IPS-15b (cell line): ENCODE measurements around the gene PSAP.
A peak's percentile ranks its signal among the peaks of the same experiment; 100 is the strongest.

Experiments used
- H3K27me3 ChIP-seq: one replicate; pipeline ENCODE4 v1.6.1; 2013; ENCODE audit warnings: low read length; ENCODE audit not compliant: control insufficient read depth, insufficient read depth
- H3K36me3 ChIP-seq: one replicate; pipeline ENCODE4 v1.6.1; 2013; ENCODE audit warnings: low read length; ENCODE audit not compliant: control insufficient read depth, insufficient read depth
- H3K4me1 ChIP-seq: one replicate; pipeline ENCODE4 v1.6.1; 2013; ENCODE audit warnings: mild to moderate bottlenecking, low read length; ENCODE audit not compliant: control insufficient read depth, insufficient read depth
- H3K4me3 ChIP-seq: one replicate; pipeline ENCODE4 v1.5.1; 2013; ENCODE audit warnings: low read depth, low read length
- H3K9ac ChIP-seq: one replicate; pipeline ENCODE4 v1.6.1; 2013; ENCODE audit warnings: low read depth, mild to moderate bottlenecking, low read length
- H3K9me3 ChIP-seq: one replicate; pipeline ENCODE4 v1.6.1; 2013; ENCODE audit warnings: mild to moderate bottlenecking, low read length; ENCODE audit not compliant: control insufficient read depth, insufficient read depth

Gene PSAP

GRCh38 chr10:71838264-71839211 is 12.5 kb downstream of the PSAP start:
- H3K9me3 ChIP-seq, result no peaks in the 10 kb centered on the region
- peaks cover 3% of the 10 kb centered on the region for H3K36me3 ChIP-seq
- no peaks in the 10 kb centered on the region for H3K27me3 ChIP-seq
- no peak overlapping the region for H3K9ac ChIP-seq
- H3K4me3 ChIP-seq, result no peak overlapping the region
- peaks cover 23% of the 10 kb centered on the region for H3K4me1 ChIP-seq

- Histone ChIP-seq H3K4me3 (no peak overlapping the region), H3K36me3 (peaks cover 4% of the 10 kb centered on the region), H3K4me1 (peaks cover 17% of the 10 kb centered on the region), H3K9me3 (no peaks in the 10 kb centered on the region), H3K9ac (peak overlapping the region; percentile 26), H3K27me3 (no peaks in the 10 kb centered on the region)
Measured at GRCh38 chr10:71837098-71837827, 13.8 kb downstream of the PSAP start.

- no peak overlapping the region for H3K9ac ChIP-seq
- H3K9me3 ChIP-seq, result no peaks in the 10 kb centered on the region
- peaks cover 17% of the 10 kb centered on the region for H3K4me1 ChIP-seq
- H3K36me3 ChIP-seq, result peaks cover 10% of the 10 kb centered on the region
- H3K4me3 ChIP-seq, result no peak overlapping the region
- H3K27me3 ChIP-seq, result no peaks in the 10 kb centered on the region
Measured at GRCh38 chr10:71836596-71836974, 14.5 kb downstream of the PSAP start.

- Histone ChIP-seq H3K36me3 (peaks cover 16% of the 10 kb centered on the region), H3K9ac (no peak overlapping the region), H3K4me3 (no peak overlapping the region), H3K4me1 (peaks cover 17% of the 10 kb centered on the region), H3K9me3 (no peaks in the 10 kb centered on the region), H3K27me3 (no peaks in the 10 kb centered on the region)
Measured at GRCh38 chr10:71835671-71836595, 15.1 kb downstream of the PSAP start.

GRCh38 chr10:71834343-71834674 is 16.7 kb downstream of the PSAP start:
- Histone ChIP-seq H3K9ac (no peak overlapping the region), H3K27me3 (no peaks in the 10 kb centered on the region), H3K4me1 (peaks cover 13% of the 10 kb centered on the region), H3K4me3 (no peak overlapping the region), H3K36me3 (peaks cover 28% of the 10 kb centered on the region), H3K9me3 (no peaks in the 10 kb centered on the region)

- Histone ChIP-seq H3K4me3 (no peak overlapping the region), H3K36me3 (peaks cover 30% of the 10 kb centered on the region), H3K27me3 (no peaks in the 10 kb centered on the region), H3K9ac (no peak overlapping the region), H3K9me3 (no peaks in the 10 kb centered on the region), H3K4me1 (peaks cover 13% of the 10 kb centered on the region)
Measured at GRCh38 chr10:71833451-71834342, 17.4 kb downstream of the PSAP start.

- Histone ChIP-seq H3K4me1 (peaks cover 9% of the 10 kb centered on the region), H3K9ac (no peak overlapping the region), H3K36me3 (peaks cover 32% of the 10 kb centered on the region), H3K9me3 (no peaks in the 10 kb centered on the region), H3K27me3 (no peaks in the 10 kb centered on the region), H3K4me3 (no peak overlapping the region)
Measured at GRCh38 chr10:71832967-71833366, 18.1 kb downstream of the PSAP start.

- peaks cover 35% of the 10 kb centered on the region for H3K36me3 ChIP-seq
- no peak overlapping the region for H3K4me3 ChIP-seq
- no peaks in the 10 kb centered on the region for H3K9me3 ChIP-seq
- H3K4me1 ChIP-seq, result no peaks in the 10 kb centered on the region
- no peak overlapping the region for H3K9ac ChIP-seq
- H3K27me3 ChIP-seq, result no peaks in the 10 kb centered on the region
Measured at GRCh38 chr10:71831646-71832552, 19.2 kb downstream of the PSAP start.

GRCh38 chr10:71830726-71831125 is 20.3 kb downstream of the PSAP start:
- no peak overlapping the region for H3K4me3 ChIP-seq
- H3K27me3 ChIP-seq, result no peaks in the 10 kb centered on the region
- H3K4me1 ChIP-seq, result no peaks in the 10 kb centered on the region
- H3K9me3 ChIP-seq, result no peaks in the 10 kb centered on the region
- no peak overlapping the region for H3K9ac ChIP-seq
- H3K36me3 ChIP-seq, result peaks cover 45% of the 10 kb centered on the region

GRCh38 chr10:71829896-71830295 is 21.2 kb downstream of the PSAP start:
- no peak overlapping the region for H3K9ac ChIP-seq
- no peaks in the 10 kb centered on the region for H3K27me3 ChIP-seq
- H3K9me3 ChIP-seq, result no peaks in the 10 kb centered on the region
- H3K36me3 ChIP-seq, result peaks cover 52% of the 10 kb centered on the region
- no peaks in the 10 kb centered on the region for H3K4me1 ChIP-seq
- no peak overlapping the region for H3K4me3 ChIP-seq
